Tibial nerve (tissue), 4 donors: Measurements from ENCODE around the gene ERG.

Source experiments
- CTCF ChIP-seq, 5 experiments: fragments of 200-600 bp in 3 of 5; fragments of 450-650 bp in 2 of 5; sonication (generic) in 3 of 5; IDR thresholded peaks; one replicate each; pipeline ENCODE4 v1.5.1; 2016 to 2019; ENCODE audit warnings: antibody characterized with exemption in 5 of 5, mild to moderate bottlenecking in 3 of 5, moderate library complexity in 2 of 5
- EP300 ChIP-seq, 2 donors: sonication (generic); formaldehyde crosslinking; IDR thresholded peaks; one replicate each; pipeline ENCODE4 v1.6.1; 2017; ENCODE audit warnings: antibody characterized with exemption in 2 of 2, mild to moderate bottlenecking in 1 of 2
- POLR2A ChIP-seq, 2 donors: fragments of 450-650 bp; IDR thresholded peaks; one replicate each; pipeline ENCODE4 v1.6.1; 2017; ENCODE audit warnings: antibody characterized with exemption in 2 of 2, mild to moderate bottlenecking in 2 of 2, moderate library complexity in 2 of 2

DNA sequence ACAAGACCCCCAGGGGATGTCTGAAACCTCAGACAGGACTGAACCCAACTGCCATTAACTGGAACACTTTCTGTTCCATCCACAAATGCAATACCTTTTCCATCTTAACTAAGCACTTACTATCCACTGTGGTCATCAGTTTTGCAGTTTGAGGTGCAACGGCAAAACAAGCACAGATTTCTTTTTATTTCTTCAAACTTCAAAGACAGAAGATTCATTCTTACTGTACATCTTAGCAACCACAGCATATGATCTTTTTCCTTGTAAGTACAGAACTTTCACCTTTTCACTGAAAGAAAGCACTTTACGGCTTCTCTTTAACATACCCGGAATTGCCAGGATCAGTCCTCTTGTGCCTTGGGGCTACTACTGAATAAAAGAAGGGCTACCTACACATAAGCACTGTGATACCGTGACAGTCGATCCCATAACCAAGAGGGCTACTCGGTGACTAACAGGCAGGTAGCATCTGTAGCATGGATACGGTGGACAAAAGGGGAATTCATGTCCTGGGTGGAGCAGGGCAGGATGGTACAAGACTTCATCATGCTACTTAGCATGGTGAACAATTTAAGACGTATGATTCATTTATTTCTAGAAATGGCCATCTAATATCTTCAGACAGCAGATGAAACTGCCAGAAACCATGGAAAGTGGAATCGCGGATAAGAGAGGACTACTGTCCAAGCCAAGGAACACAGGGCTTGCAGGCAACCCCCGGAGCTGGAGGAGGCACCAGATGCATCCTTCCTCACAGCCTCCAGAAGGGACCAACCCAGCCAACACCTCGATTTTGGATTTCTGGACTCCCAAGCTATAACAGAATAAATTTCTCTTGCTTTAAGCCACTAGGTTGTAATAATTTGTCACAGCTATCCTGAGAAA is 18.4 kb downstream of the ERG start:
- TF ChIP-seq EP300 (IDR thresholded peaks at IDR 0.05) (no peak), CTCF (IDR thresholded peaks at IDR 0.05) (no peak), POLR2A (IDR thresholded peaks at IDR 0.05) (no peak)
